K562 (cell line): ENCODE data around the gene RCSD1. TPM values are rescaled to one million over a fixed set of nuclear protein-coding genes. Genes with fewer than 3 reads are reported as not detected.

Source experiments
- BCOR ChIP-seq: fragments of 450-650 bp; IDR thresholded peaks from 2 replicates; pipeline ENCODE4 v1.6.1; 2016
- DPF2 ChIP-seq: fragments of 450-650 bp; IDR thresholded peaks from 2 replicates; pipeline ENCODE4 v1.6.1; 2016
- HNRNPUL1 ChIP-seq: fragments of 200-400 bp; formaldehyde crosslinking; IDR thresholded peaks from 2 replicates; pipeline ENCODE4 v1.6.1; 2017; ENCODE audit warnings: low read length
- IRF1 ChIP-seq: sonication (generic); formaldehyde crosslinking; IDR thresholded peaks from 2 replicates; pipeline ENCODE4 v1.8.0; 2022; ENCODE audit warnings: missing genetic modification reagents, mild to moderate bottlenecking, borderline replicate concordance
- IRF9 ChIP-seq: fragments of 450-650 bp; IDR thresholded peaks from 2 replicates; pipeline ENCODE4 v1.6.1; 2016; ENCODE audit warnings: missing biosample characterization, missing genetic modification characterization
- KLF1 ChIP-seq: fragments of 450-650 bp; IDR thresholded peaks from 2 replicates; pipeline ENCODE4 v1.6.1; 2016; ENCODE audit warnings: missing genetic modification characterization, missing compliant biosample characterization
- LEF1 ChIP-seq: fragments of 450-650 bp; IDR thresholded peaks from 2 replicates; pipeline ENCODE4 v1.6.1; 2016; ENCODE audit warnings: mild to moderate bottlenecking
- MTF1 ChIP-seq: fragments of 250-450 bp; sonication (Bioruptor Pico); IDR thresholded peaks from 2 replicates; pipeline ENCODE4 v1.9.0; 2021; ENCODE audit warnings: moderate library complexity, mild to moderate bottlenecking, inconsistent platforms, borderline replicate concordance
- NCOA2 ChIP-seq, 2 experiments: fragments of 450-650 bp; IDR thresholded peaks; 2 replicates each; pipeline ENCODE4 v1.6.1; 2018; ENCODE audit warnings: mild to moderate bottlenecking in 2 of 2, moderate library complexity in 1 of 2; ENCODE audit not compliant: partially characterized antibody in 2 of 2
- POLR2A ChIP-seq: fragments of 450-650 bp; conservative IDR thresholded peaks from 2 replicates; pipeline ENCODE4 v1.6.1; 2016
- RBM22 ChIP-seq: fragments of 200-400 bp; formaldehyde crosslinking; IDR thresholded peaks from 2 replicates; pipeline ENCODE4 v1.6.1; 2018; ENCODE audit warnings: low read length, low read depth; ENCODE audit not compliant: poor library complexity, severe bottlenecking
- SAFB2 ChIP-seq: fragments of 200-400 bp; formaldehyde crosslinking; IDR thresholded peaks from 2 replicates; pipeline ENCODE4 v1.6.1; 2018; ENCODE audit warnings: borderline replicate concordance, low read length, low read depth, moderate library complexity; ENCODE audit not compliant: severe bottlenecking
- SMAD3 ChIP-seq: fragments of 450-650 bp; formaldehyde crosslinking; conservative IDR thresholded peaks from 2 replicates; pipeline ENCODE4 v1.4.0; 2020; ENCODE audit warnings: mild to moderate bottlenecking
- TCF3 ChIP-seq: sonication (generic); formaldehyde crosslinking; IDR thresholded peaks from 2 replicates; pipeline ENCODE4 v1.4.0; 2020; ENCODE audit warnings: mild to moderate bottlenecking, missing genetic modification reagents
- ZMIZ1 ChIP-seq, 2 experiments: fragments of 150-350 bp in 1 of 2; IDR thresholded peaks; 2 replicates each; pipeline ENCODE4 v1.6.1; 2012 to 2016; ENCODE audit warnings: low read depth in 2 of 2, low read length in 2 of 2, mild to moderate bottlenecking in 1 of 2, moderate library complexity in 1 of 2
- ZNF551 ChIP-seq: fragments of 250-450 bp; sonication (Bioruptor Pico); IDR thresholded peaks from 2 replicates; pipeline ENCODE4 v1.5.0; 2021; ENCODE audit warnings: mild to moderate bottlenecking, moderate library complexity
- ZNF584 ChIP-seq: fragments of 200-800 bp; sonication (Bioruptor generic); IDR thresholded peaks from 2 replicates; pipeline ENCODE4 v1.6.1; 2016; ENCODE audit warnings: low read depth, mild to moderate bottlenecking, missing genetic modification characterization, missing compliant biosample characterization
- ZNF609 ChIP-seq: sonication (generic); formaldehyde crosslinking; IDR thresholded peaks from 2 replicates; pipeline ENCODE4 v1.8.1; 2023; ENCODE audit warnings: missing genetic modification reagents, mild to moderate bottlenecking, borderline replicate concordance
- polyA plus RNA-seq, 8 experiments: library from polyadenylated mRNA; depleted of rRNA in 4 of 8; stranded (reverse) in 5 of 8; unstranded in 3 of 8; fragments of >200 nt; fragmentation: Nextera tagmentation in 2 of 8; fragmentation: Illumina TruSeq in 1 of 8; extraction: Ambion mirVana in 2 of 8; extraction: Trizol in 1 of 8; gene quantifications; 2 replicates each; pipeline versions ENCODE4 v1.2.1 to v1.2.3, GENCODE V29; 2011 to 2014; ENCODE audit warnings: inconsistent platforms in 1 of 8, missing spikeins in 1 of 8
- total RNA-seq, 7 experiments: library from RNA; depleted of rRNA in 6 of 7; stranded (reverse); fragments of >200 nt in 6 of 7; fragmentation: Illumina TruSeq in 2 of 7; extraction: Trizol in 2 of 7; gene quantifications; 2 replicates each; pipeline versions ENCODE4 v1.2.1 to v1.2.3, GENCODE V29; 2011 to 2021; ENCODE audit warnings: low replicate concordance in 1 of 7

Gene RCSD1
- total and polyA plus RNA-seq, 9 of the 15 experiments (the other 6 are each of a cell fraction or from before 2014, with no cell fraction given), result 7.8 to 69.8 (median 45.3) TPM

GRCh38 chr1:167658574-167659328, 28.7 kb downstream of the RCSD1 start (continued):
- TF ChIP-seq ZNF609 (CRISPR knock-in tag), result no peak
- no peak for TF ChIP-seq HNRNPUL1
- TF ChIP-seq KLF1 (tag), result no peak
- TF ChIP-seq SAFB2, result no peak
- no peak for TF ChIP-seq IRF9
- peak; percentile 75 for TF ChIP-seq DPF2
- TF ChIP-seq ZNF551 (CRISPR knock-in tag), result no peak
- no peak for TF ChIP-seq IRF1 (CRISPR knock-in tag)
- TF ChIP-seq ZNF584 (CRISPR knock-in tag), result no peak
- TF ChIP-seq LEF1, result no peak
- TF ChIP-seq SMAD3, result no peak
- TF ChIP-seq ZMIZ1 (IDR thresholded peaks at IDR 0.05; ENCODE audit: low read depth in 2 of 2, low read length in 2 of 2), result no peak
- no peak for TF ChIP-seq RBM22
- TF ChIP-seq BCOR, result no peak
- TF ChIP-seq POLR2A, result no peak
- TF ChIP-seq MTF1 (CRISPR knock-in tag), result no peak
- no peak for TF ChIP-seq TCF3 (CRISPR knock-in tag)
- TF ChIP-seq NCOA2 (IDR thresholded peaks at IDR 0.05; ENCODE audit: partially characterized antibody in 2 of 2), result no peak
